Stimulated activated naive B cell treated with anti-CD40 and anti-IgM and Interleukin-4, amounts not matched to agents 10 μg/mL and 1 μg/mL and 100 μg/mL, for 72 hours (primary cell): Measurements from ENCODE around the gene MYEOV.

Source experiments
- ATAC-seq, 2 donors: fragments of 150-1000 bp; cut with Tn5 transposase; replicated peaks; 2 replicates each; pipeline ENCODE4 v1.10.0; 2021; ENCODE audit warnings: moderate library complexity in 1 of 2
- DNase-seq: peaks from one replicate; pipeline ENCODE4 v3.0.0; 2021
- H3K27ac Mint-ChIP-seq: one replicate; pipeline ENCODE4 v1.8.0; 2022; ENCODE audit warnings: mild to moderate bottlenecking, mixed read lengths
- H3K27me3 Mint-ChIP-seq, 2 donors: one replicate each; pipeline ENCODE4 v1.8.0; 2022; ENCODE audit warnings: mixed read lengths in 2 of 2
- H3K36me3 Mint-ChIP-seq, 2 donors: one replicate each; pipeline ENCODE4 v1.8.0; 2022; ENCODE audit warnings: mixed read lengths in 2 of 2, mild to moderate bottlenecking in 1 of 2
- H3K4me1 Mint-ChIP-seq, 2 donors: one replicate each; pipeline ENCODE4 v1.8.0; 2022; ENCODE audit warnings: mixed read lengths in 2 of 2, mild to moderate bottlenecking in 1 of 2
- H3K4me3 Mint-ChIP-seq, 2 donors: one replicate each; pipeline ENCODE4 v1.8.0; 2022; ENCODE audit warnings: mild to moderate bottlenecking in 2 of 2, mixed read lengths in 2 of 2, moderate library complexity in 1 of 2
- H3K9me3 Mint-ChIP-seq, 2 donors: one replicate each; pipeline ENCODE4 v1.8.0; 2022; ENCODE audit warnings: mixed read lengths in 2 of 2, mild to moderate bottlenecking in 1 of 2

The MYEOV gene

DNA sequence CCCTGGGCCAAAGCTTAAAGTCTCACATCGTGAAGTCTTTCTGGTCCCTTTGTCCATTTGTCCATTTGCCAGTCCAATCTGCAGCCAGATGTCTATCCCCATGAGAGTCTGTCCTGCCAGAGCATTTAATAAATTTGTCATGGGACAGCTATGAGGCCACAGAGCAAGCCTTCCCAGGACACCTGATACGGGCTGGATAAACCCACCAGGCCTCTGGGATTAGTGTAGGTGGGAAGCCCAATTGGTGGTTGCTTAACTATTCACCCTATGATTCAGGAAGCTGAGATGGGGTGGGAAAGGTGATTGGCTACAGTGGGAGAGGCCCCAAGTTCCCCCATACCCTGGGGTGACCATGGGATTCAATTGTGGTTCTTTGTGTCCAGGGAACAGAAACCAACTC lies 39.9 kb downstream of the MYEOV start:
- peaks cover 3 to 6% of the 10 kb centered on the region in 2 donors for H3K36me3 Mint-ChIP-seq
- peaks cover 29 to 42% of the 10 kb centered on the region in 2 donors for H3K4me1 Mint-ChIP-seq
- DNase-seq (no peak), ATAC-seq (no peak)
- H3K27me3 Mint-ChIP-seq: no peaks in the 10 kb centered on the region
- peaks cover 3 to 4% of the 10 kb centered on the region in 2 donors for H3K9me3 Mint-ChIP-seq
- H3K27ac Mint-ChIP-seq: peak overlapping the region; percentile 51
- no peak overlapping the region for H3K4me3 Mint-ChIP-seq

DNA sequence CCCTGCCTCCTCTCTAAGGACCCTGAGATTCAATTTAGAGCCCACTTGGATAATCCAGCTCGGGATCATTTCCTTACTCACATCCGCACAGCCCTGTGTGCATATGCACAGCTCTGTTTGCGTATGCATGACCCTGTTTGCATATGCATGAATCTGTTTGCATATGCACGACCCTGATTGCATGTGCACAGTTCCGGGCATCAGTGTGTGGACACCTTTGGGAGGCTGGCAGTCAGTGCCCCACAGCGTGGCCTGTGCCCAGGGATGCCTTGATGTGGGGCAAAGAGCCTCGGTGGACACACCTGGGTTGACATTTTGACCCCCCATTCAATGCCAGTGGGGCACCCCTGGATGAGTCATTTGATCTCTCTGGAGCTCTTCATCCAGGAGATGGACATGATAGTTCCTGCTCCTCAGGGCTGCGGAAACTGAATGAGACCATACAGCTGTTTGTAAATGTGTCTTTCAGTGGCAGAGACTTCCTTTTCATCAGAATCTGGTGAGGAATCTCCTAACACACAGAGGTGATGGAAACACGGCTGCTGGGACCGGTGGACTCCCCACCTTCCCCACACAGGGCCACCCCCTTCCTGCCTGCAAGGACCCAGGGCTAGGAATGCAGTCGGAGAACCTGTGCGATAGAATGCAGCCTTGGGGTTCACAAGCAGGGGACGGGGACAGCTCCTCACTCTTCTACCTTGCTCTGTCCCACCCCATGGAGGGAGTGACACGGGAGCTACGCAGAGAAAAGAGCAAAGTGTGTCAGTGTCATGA lies 41.2 kb downstream of the MYEOV start:
- Mint-ChIP-seq H3K27me3 (no peaks in the 10 kb centered on the region), H3K9me3 (peaks cover 9 to 13% of the 10 kb centered on the region in 2 donors), H3K36me3 (peaks cover 9 to 18% of the 10 kb centered on the region in 2 donors), H3K4me3 (no peak overlapping the region), H3K4me1 (peaks cover 38 to 53% of the 10 kb centered on the region in 2 donors), H3K27ac (peak overlapping the region; percentile 62)
- DNase-seq: no peak
- no peak for ATAC-seq

- Mint-ChIP-seq H3K27me3 (no peaks in the 10 kb centered on the region), H3K27ac (peak overlapping the region; percentile 87), H3K4me1 (peaks cover 38 to 53% of the 10 kb centered on the region in 2 donors), H3K36me3 (peaks cover 9 to 18% of the 10 kb centered on the region in 2 donors), H3K9me3 (peaks cover 15 to 17% of the 10 kb centered on the region in 2 donors), H3K4me3 (no peak overlapping the region)
- DNase-seq (no peak), ATAC-seq (no peak)
These were observed 41.9 kb downstream of the MYEOV start for GRCh38 chr11:69335781-69336405.

DNA sequence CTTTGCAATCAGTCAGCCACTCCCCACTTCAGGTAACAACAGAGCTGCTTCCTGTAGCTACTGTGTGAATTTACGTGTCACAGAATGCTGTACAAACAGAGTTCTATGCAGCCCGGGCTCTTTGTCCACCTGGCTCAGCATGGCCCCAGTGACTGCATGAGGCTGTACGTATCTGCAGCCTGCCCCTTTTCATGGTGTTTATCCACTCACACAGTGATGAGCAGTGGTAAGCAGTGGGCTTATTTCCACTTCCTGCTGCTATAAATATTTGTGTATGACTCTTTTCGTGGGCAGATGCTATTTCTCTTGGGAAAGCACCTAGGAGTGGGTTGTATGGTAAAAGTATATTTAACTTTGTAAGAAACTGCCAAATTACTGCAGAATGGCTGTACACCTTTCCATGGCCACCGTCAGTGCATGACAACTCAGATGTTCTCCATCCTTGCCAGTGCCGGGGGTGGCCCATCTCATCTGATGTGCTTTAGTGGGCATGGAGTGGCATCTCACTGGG lies 43.3 kb downstream of the MYEOV start:
- H3K4me1 Mint-ChIP-seq: peaks cover 38 to 53% of the 10 kb centered on the region in 2 donors
- ATAC-seq: peak; percentile 98
- H3K27me3 Mint-ChIP-seq: no peaks in the 10 kb centered on the region
- peak overlapping the region; percentile 89 for H3K27ac Mint-ChIP-seq
- peak; percentile 72 for DNase-seq
- H3K36me3 Mint-ChIP-seq: peaks cover 9 to 18% of the 10 kb centered on the region in 2 donors
- peaks cover 16% of the 10 kb centered on the region in 2 donors for H3K9me3 Mint-ChIP-seq
- peak overlapping the region; percentile 41 for H3K4me3 Mint-ChIP-seq

GRCh38 chr11:69339041-69339733 lies 45.2 kb downstream of the MYEOV start:
- DNase-seq: no peak
- Mint-ChIP-seq H3K36me3 (peaks cover 11 to 22% of the 10 kb centered on the region in 2 donors), H3K4me1 (peaks cover 36 to 53% of the 10 kb centered on the region in 2 donors), H3K4me3 (peak overlapping the region; percentile 21 to 53), H3K27me3 (no peaks in the 10 kb centered on the region), H3K27ac (peak overlapping the region; percentile 66), H3K9me3 (peaks cover 16 to 19% of the 10 kb centered on the region in 2 donors)
- no peak for ATAC-seq

DNA sequence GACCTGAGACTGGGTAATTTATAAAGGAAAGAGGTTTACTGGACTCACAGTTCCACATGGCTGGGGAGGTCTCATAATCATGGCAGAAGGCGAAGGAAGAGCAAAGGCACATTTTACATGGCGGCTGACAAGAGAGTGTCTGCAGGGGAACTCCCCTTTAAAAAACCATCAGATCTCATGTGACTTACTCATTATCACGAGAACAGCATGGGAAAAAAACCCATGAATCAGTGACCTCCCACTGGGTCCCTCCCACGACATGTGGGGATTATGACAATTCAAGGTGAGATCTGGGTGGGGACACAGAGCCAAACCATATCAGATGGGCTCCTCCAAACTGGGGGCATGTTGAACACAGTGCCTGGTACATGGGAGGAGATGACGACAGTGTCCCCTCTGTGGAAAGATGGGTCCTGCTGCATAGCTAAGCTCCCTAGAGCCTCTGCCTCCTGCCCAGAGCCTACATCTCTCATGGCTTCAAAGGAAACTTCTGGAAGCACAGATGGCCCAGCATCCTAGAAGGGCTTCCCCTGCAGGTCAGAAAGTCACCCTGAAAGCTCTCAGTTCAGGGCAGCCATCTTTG lies 46.1 kb downstream of the MYEOV start:
- Mint-ChIP-seq H3K36me3 (peaks cover 14 to 23% of the 10 kb centered on the region in 2 donors), H3K27ac (no peak overlapping the region), H3K9me3 (peaks cover 20 to 28% of the 10 kb centered on the region in 2 donors), H3K27me3 (no peaks in the 10 kb centered on the region), H3K4me1 (peaks cover 32 to 47% of the 10 kb centered on the region in 2 donors), H3K4me3 (no peak overlapping the region)
- DNase-seq (no peak), ATAC-seq (no peak)

GRCh38 chr11:69342588-69343330 lies 48.8 kb downstream of the MYEOV start:
- no peak for ATAC-seq
- no peak overlapping the region for H3K27ac Mint-ChIP-seq
- H3K36me3 Mint-ChIP-seq: peaks cover 14 to 23% of the 10 kb centered on the region in 2 donors
- DNase-seq: no peak
- peaks cover 15 to 20% of the 10 kb centered on the region in 2 donors for H3K4me1 Mint-ChIP-seq
- peaks cover 22 to 31% of the 10 kb centered on the region in 2 donors for H3K9me3 Mint-ChIP-seq
- H3K4me3 Mint-ChIP-seq: peak overlapping the region in 1 of 2 donors; percentile 18
- no peaks in the 10 kb centered on the region for H3K27me3 Mint-ChIP-seq

GRCh38 chr11:69343401-69344321 lies 49.7 kb downstream of the MYEOV start:
- no peak overlapping the region for H3K4me3 Mint-ChIP-seq
- peaks cover 23 to 34% of the 10 kb centered on the region in 2 donors for H3K9me3 Mint-ChIP-seq
- H3K4me1 Mint-ChIP-seq: peaks cover 11 to 13% of the 10 kb centered on the region in 2 donors
- no peak for DNase-seq
- ATAC-seq: no peak
- no peak overlapping the region for H3K27ac Mint-ChIP-seq
- no peaks in the 10 kb centered on the region for H3K27me3 Mint-ChIP-seq
- H3K36me3 Mint-ChIP-seq: peaks cover 15 to 26% of the 10 kb centered on the region in 2 donors

DNA sequence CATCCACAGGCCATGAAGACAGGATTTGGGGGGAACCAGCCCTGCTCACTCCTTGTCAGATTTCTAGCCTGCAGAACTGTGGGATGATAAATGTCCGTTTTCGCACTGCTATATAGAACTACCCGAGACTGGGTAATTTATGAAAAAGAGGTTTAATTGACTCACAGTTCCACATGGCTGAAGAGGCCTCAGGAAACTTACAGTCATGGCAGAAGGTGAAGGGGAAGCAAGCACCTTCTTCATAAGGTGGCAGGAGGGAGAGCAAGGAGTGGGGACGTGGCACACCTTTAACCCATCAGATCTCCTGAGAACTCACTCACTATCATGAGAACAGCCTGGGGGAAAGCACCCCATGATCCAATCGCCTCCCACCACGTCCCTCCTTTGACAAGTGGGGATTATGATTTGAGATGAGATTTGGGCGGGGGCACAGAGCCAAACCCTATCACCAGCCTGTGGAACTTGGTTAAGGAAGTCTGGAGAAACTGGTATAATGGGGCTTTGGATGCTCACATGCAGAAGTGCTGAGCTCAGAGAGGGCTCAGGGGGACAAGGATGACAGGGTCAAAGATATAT lies 50.7 kb downstream of the MYEOV start:
- Mint-ChIP-seq H3K27ac (no peak overlapping the region), H3K9me3 (peaks cover 18 to 33% of the 10 kb centered on the region in 2 donors), H3K36me3 (peaks cover 12 to 20% of the 10 kb centered on the region in 2 donors), H3K4me1 (peaks cover 2 to 3% of the 10 kb centered on the region in 2 donors), H3K4me3 (no peak overlapping the region), H3K27me3 (no peaks in the 10 kb centered on the region)
- DNase-seq: no peak
- no peak for ATAC-seq
